PC-9 (cell line): ENCODE data around the gene PRLR.

ENCODE experiments used
- CTCF ChIP-seq: fragments of 200-600 bp; sonication (generic); conservative IDR thresholded peaks from 2 replicates; pipeline ENCODE4 v1.6.1; 2017; ENCODE audit warnings: mixed run types, antibody characterized with exemption, mild to moderate bottlenecking, moderate library complexity
- EZH2 ChIP-seq: fragments of 200-600 bp; sonication (generic); IDR thresholded peaks from 2 replicates; pipeline ENCODE4 v1.8.0; 2017; ENCODE audit warnings: antibody characterized with exemption, low read depth

DNA sequence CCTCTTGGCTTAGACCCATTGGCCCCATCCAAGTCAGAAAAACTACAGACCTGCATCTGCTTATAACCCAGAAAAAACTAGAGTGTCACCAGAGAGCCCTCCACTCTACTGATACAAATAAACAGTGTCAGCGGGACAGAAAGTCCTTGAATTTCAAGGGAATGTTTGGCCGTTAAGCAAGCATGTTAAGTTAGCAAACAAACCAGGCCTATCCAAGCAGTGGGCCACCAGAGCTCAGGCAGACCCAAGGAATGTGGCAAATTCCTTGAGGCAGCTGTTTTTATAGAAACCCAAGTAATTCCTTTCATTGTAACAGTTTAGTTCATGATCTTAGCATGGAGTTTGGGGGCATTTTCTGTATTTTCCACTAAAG is 70.9 kb downstream of the PRLR start:
- TF ChIP-seq CTCF: no peak
- no peak for TF ChIP-seq EZH2
